ENCODE measurements around the gene TC2N. TPM values are rescaled to one million over a fixed set of nuclear protein-coding genes. Genes with fewer than 3 reads are reported as not detected.
"Not testable (repeated sequence)": the region's sequence is repeated elsewhere in the genome, so short reads cannot be mapped to it uniquely, and the experiment has no call there.

Gene TC2N
- total and polyA plus RNA-seq, 2 experiments from 2014 or later = 22.0 to 77.2 TPM

- Histone ChIP-seq H4K20me1 (ENCODE audit: insufficient read depth, poor library complexity, severe bottlenecking) (no peaks in the 10 kb centered on the region), H3K79me2 (no peaks in the 10 kb centered on the region), H3K36me3 (replicated peaks; ENCODE audit: insufficient read depth, low read depth) (no peaks in the 10 kb centered on the region), H3K4me2 (no peak overlapping the region), H3K27me3 (no peaks in the 10 kb centered on the region), H3K9me3 (ENCODE audit: low read depth) (no peaks in the 10 kb centered on the region), H3K27ac (no peak overlapping the region), H3K4me3 (no peak overlapping the region), H3K4me1 (ENCODE audit: insufficient read depth) (no peaks in the 10 kb centered on the region), H2AFZ (no peak overlapping the region), H3K9me2 (replicated peaks; ENCODE audit: insufficient read depth) (no peaks in the 10 kb centered on the region)
- DNase-seq (ENCODE audit: low spot score) = no peak
- 48% methylated on average over 1 of the region's 1 CpG for WGBS (ENCODE audit: low lambda C conversion rate, missing lambda C conversion rate)
- TF ChIP-seq EZH2phosphoT487 (IDR thresholded peaks at IDR 0.05; ENCODE audit: low read depth, severe bottlenecking, unreplicated experiment) (no peak), EZH2 (IDR thresholded peaks at IDR 0.05; ENCODE audit: borderline replicate concordance) (no peak)
These were observed 15.8 kb downstream of the TC2N start for GRCh38 chr14:91851563-91851962.

GRCh38 chr14:91848504-91849001 lies 18.8 kb downstream of the TC2N start:
- H3K4me3 ChIP-seq = no peak overlapping the region
- H3K4me2 ChIP-seq = no peak overlapping the region
- DNase-seq (ENCODE audit: low spot score) = no peak
- no peaks in the 10 kb centered on the region for H3K9me2 ChIP-seq (replicated peaks; ENCODE audit: insufficient read depth)
- no peaks in the 10 kb centered on the region for H3K27me3 ChIP-seq
- no peak overlapping the region for H2AFZ ChIP-seq
- no peaks in the 10 kb centered on the region for H4K20me1 ChIP-seq (ENCODE audit: insufficient read depth, poor library complexity, severe bottlenecking)
- H3K9me3 ChIP-seq (ENCODE audit: low read depth) = no peaks in the 10 kb centered on the region
- no peaks in the 10 kb centered on the region for H3K79me2 ChIP-seq
- no peaks in the 10 kb centered on the region for H3K36me3 ChIP-seq (replicated peaks; ENCODE audit: insufficient read depth, low read depth)
- no peaks in the 10 kb centered on the region for H3K4me1 ChIP-seq (ENCODE audit: insufficient read depth)
- no peak overlapping the region for H3K27ac ChIP-seq
- WGBS (ENCODE audit: low lambda C conversion rate, missing lambda C conversion rate) = 70% methylated on average over 4 of the region's 4 CpGs
- TF ChIP-seq EZH2phosphoT487 (IDR thresholded peaks at IDR 0.05; ENCODE audit: low read depth, severe bottlenecking, unreplicated experiment) (no peak), EZH2 (IDR thresholded peaks at IDR 0.05; ENCODE audit: borderline replicate concordance) (no peak), CTCF (IDR thresholded peaks at IDR 0.05; ENCODE audit: poor library complexity) (no peak)

GRCh38 chr14:91847693-91848092 lies 19.6 kb downstream of the TC2N start:
- no peak for DNase-seq (ENCODE audit: low spot score)
- Histone ChIP-seq H3K27me3 (no peaks in the 10 kb centered on the region), H3K4me1 (ENCODE audit: insufficient read depth) (no peaks in the 10 kb centered on the region), H3K9me2 (replicated peaks; ENCODE audit: insufficient read depth) (no peaks in the 10 kb centered on the region), H3K4me2 (no peak overlapping the region), H4K20me1 (ENCODE audit: insufficient read depth, poor library complexity, severe bottlenecking) (no peaks in the 10 kb centered on the region), H3K4me3 (no peak overlapping the region), H3K27ac (no peak overlapping the region), H3K9me3 (ENCODE audit: low read depth) (no peaks in the 10 kb centered on the region), H2AFZ (no peak overlapping the region), H3K79me2 (no peaks in the 10 kb centered on the region), H3K36me3 (replicated peaks; ENCODE audit: insufficient read depth, low read depth) (no peaks in the 10 kb centered on the region)
- TF ChIP-seq CTCF (IDR thresholded peaks at IDR 0.05; ENCODE audit: poor library complexity) = no peak
- no peak for TF ChIP-seq EZH2phosphoT487 (IDR thresholded peaks at IDR 0.05; ENCODE audit: low read depth, severe bottlenecking, unreplicated experiment)
- TF ChIP-seq EZH2 (IDR thresholded peaks at IDR 0.05; ENCODE audit: borderline replicate concordance) = no peak
- 94% methylated on average over 1 of the region's 1 CpG for WGBS (ENCODE audit: low lambda C conversion rate, missing lambda C conversion rate)

GRCh38 chr14:91845652-91846051 lies 21.7 kb downstream of the TC2N start:
- Histone ChIP-seq H4K20me1 (ENCODE audit: insufficient read depth, poor library complexity, severe bottlenecking) (no peaks in the 10 kb centered on the region), H3K9me2 (replicated peaks; ENCODE audit: insufficient read depth) (no peaks in the 10 kb centered on the region), H3K79me2 (no peaks in the 10 kb centered on the region), H3K9me3 (ENCODE audit: low read depth) (no peaks in the 10 kb centered on the region), H3K4me3 (no peak overlapping the region), H3K36me3 (replicated peaks; ENCODE audit: insufficient read depth, low read depth) (no peaks in the 10 kb centered on the region), H2AFZ (no peak overlapping the region), H3K27me3 (no peaks in the 10 kb centered on the region), H3K4me1 (ENCODE audit: insufficient read depth) (no peaks in the 10 kb centered on the region), H3K27ac (no peak overlapping the region), H3K4me2 (no peak overlapping the region)
- DNase-seq (ENCODE audit: low spot score) = no peak
- WGBS (ENCODE audit: low lambda C conversion rate, missing lambda C conversion rate) = 91% methylated on average over 2 of the region's 2 CpGs
- TF ChIP-seq EZH2phosphoT487 (IDR thresholded peaks at IDR 0.05; ENCODE audit: low read depth, severe bottlenecking, unreplicated experiment) (no peak), EZH2 (IDR thresholded peaks at IDR 0.05; ENCODE audit: borderline replicate concordance) (no peak), CTCF (IDR thresholded peaks at IDR 0.05; ENCODE audit: poor library complexity) (no peak)

- H2AFZ ChIP-seq; H3K79me2 ChIP-seq; H3K27me3 ChIP-seq; H3K4me3 ChIP-seq; DNase-seq (ENCODE audit: low spot score); H3K36me3 ChIP-seq (replicated peaks; ENCODE audit: insufficient read depth, low read depth); H3K9me3 ChIP-seq (ENCODE audit: low read depth); H4K20me1 ChIP-seq (ENCODE audit: insufficient read depth, poor library complexity, severe bottlenecking); H3K4me1 ChIP-seq (ENCODE audit: insufficient read depth); H3K4me2 ChIP-seq; H3K9me2 ChIP-seq (replicated peaks; ENCODE audit: insufficient read depth); H3K27ac ChIP-seq: not testable (repeated sequence)
- 97% methylated on average over 8 of the region's 8 CpGs for WGBS (ENCODE audit: low lambda C conversion rate, missing lambda C conversion rate)
These were observed 22.3 kb downstream of the TC2N start for GRCh38 chr14:91845056-91845455.
